WTC11 (cell line): Measurements from ENCODE around the gene PSMG4.

Source experiments
- CBFB ChIP-seq: sonication (generic); formaldehyde crosslinking; IDR thresholded peaks from 2 replicates; pipeline ENCODE4 v1.8.1; 2022; ENCODE audit warnings: mild to moderate bottlenecking, low read depth, missing genetic modification reagents
- ETV6 ChIP-seq: sonication (generic); formaldehyde crosslinking; IDR thresholded peaks from 2 replicates; pipeline ENCODE4 v1.8.1; 2022; ENCODE audit warnings: mild to moderate bottlenecking, missing genetic modification reagents
- IRF2 ChIP-seq: sonication (generic); formaldehyde crosslinking; IDR thresholded peaks from 2 replicates; pipeline ENCODE4 v1.8.0; 2022; ENCODE audit warnings: low read depth, missing genetic modification reagents, borderline replicate concordance
- USF1 ChIP-seq: sonication (generic); formaldehyde crosslinking; IDR thresholded peaks from 2 replicates; pipeline ENCODE4 v1.8.0; 2022; ENCODE audit warnings: mild to moderate bottlenecking, missing genetic modification reagents
- ZNF281 ChIP-seq: sonication (generic); formaldehyde crosslinking; IDR thresholded peaks from 2 replicates; pipeline ENCODE4 v1.8.0; 2023; ENCODE audit warnings: mild to moderate bottlenecking, missing genetic modification reagents
- ZNF396 ChIP-seq: fragments of 250-450 bp; sonication (Bioruptor Pico); IDR thresholded peaks from 2 replicates; pipeline ENCODE4 v1.8.0; 2021; ENCODE audit warnings: mild to moderate bottlenecking, moderate library complexity, borderline replicate concordance
- TF ChIP-seq, protein P1 (sequence below): sonication (generic); formaldehyde crosslinking; IDR thresholded peaks from 2 replicates; pipeline ENCODE4 v1.8.1; 2022; ENCODE audit warnings: mild to moderate bottlenecking, moderate library complexity, missing genetic modification reagents
- TF ChIP-seq, protein P2 (sequence below): fragments of 200-600 bp; IDR thresholded peaks from 2 replicates; pipeline ENCODE4 v1.8.0; 2022; ENCODE audit warnings: antibody characterized with exemption

- TF ChIP-seq, protein P1, sequence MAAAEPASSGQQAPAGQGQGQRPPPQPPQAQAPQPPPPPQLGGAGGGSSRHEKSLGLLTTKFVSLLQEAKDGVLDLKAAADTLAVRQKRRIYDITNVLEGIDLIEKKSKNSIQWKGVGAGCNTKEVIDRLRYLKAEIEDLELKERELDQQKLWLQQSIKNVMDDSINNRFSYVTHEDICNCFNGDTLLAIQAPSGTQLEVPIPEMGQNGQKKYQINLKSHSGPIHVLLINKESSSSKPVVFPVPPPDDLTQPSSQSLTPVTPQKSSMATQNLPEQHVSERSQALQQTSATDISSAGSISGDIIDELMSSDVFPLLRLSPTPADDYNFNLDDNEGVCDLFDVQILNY (CRISPR knock-in tag): peak; percentile 49; the same call in 1 of the 2 replicates
- TF ChIP-seq, protein P2, sequence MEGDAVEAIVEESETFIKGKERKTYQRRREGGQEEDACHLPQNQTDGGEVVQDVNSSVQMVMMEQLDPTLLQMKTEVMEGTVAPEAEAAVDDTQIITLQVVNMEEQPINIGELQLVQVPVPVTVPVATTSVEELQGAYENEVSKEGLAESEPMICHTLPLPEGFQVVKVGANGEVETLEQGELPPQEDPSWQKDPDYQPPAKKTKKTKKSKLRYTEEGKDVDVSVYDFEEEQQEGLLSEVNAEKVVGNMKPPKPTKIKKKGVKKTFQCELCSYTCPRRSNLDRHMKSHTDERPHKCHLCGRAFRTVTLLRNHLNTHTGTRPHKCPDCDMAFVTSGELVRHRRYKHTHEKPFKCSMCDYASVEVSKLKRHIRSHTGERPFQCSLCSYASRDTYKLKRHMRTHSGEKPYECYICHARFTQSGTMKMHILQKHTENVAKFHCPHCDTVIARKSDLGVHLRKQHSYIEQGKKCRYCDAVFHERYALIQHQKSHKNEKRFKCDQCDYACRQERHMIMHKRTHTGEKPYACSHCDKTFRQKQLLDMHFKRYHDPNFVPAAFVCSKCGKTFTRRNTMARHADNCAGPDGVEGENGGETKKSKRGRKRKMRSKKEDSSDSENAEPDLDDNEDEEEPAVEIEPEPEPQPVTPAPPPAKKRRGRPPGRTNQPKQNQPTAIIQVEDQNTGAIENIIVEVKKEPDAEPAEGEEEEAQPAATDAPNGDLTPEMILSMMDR: no peak
- TF ChIP-seq IRF2 (no peak), ZNF281 (peak; percentile 98), ZNF396 (CRISPR knock-in tag) (no peak), ETV6 (CRISPR knock-in tag) (0 out of 2 replicates have a peak, but pooled peaks have one; percentile 49), USF1 (CRISPR knock-in tag) (peak; percentile 34; the same call in 1 of the 2 replicates), CBFB (CRISPR knock-in tag) (no peak)
These were observed 27.3 kb upstream of the PSMG4 start for GRCh38 chr6:3231247-3232016.
